ENCODE measurements around the gene CTNNA2. TPM values are rescaled to one million over a fixed set of nuclear protein-coding genes. Genes with fewer than 3 reads are reported as not detected.

The CTNNA2 gene
- total and polyA plus RNA-seq, 2 of the 8 experiments (the other 6 are each of a cell fraction or from before 2014, with no cell fraction given) = 3.9 to 9.0 TPM

DNA sequence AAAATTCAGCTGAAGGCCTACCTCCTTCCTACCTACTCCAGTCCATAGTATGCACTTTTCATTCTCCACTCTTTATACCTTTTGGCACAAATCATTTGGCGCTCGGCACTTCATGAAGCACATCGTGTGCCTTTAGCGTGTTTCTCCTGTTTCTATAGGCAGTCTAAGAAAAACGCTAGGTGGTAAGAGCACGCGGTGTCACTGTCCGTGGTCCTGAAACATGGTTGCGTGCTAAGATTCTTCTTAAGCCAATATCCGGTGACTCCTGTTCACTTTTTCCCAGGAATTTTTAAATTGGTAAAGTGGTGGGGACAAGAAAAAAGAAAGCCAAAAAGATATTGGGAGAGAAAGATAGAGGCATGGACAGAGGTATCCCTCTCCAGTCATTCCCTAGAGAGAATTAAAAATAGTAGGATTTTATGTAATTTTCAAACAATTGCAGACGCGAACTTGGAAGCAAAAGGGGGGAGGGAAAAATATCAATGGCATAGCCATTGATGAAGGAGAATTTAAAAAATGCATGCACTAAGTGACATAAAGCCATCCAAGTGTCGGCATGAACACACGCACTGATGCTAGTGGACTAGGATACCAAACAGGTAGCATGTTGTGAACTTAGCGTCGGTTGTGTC, 1.4 kb upstream of the CTNNA2 start:
- Histone ChIP-seq H3K4me2 (ENCODE audit: insufficient read depth in 1 of 2, low read depth in 2 of 2, low read length in 2 of 2) (peak overlapping the region; percentile 86 to 96), H4K5ac (ENCODE audit: insufficient read length, low read depth, low read length) (no peak overlapping the region), H3K9ac (replicated peaks in 1 of 4; ENCODE audit: extremely low read depth in 1 of 4, low read depth in 3 of 4, low read length in 3 of 4) (no peak overlapping the region), H2BK15ac (ENCODE audit: low read length) (no peak overlapping the region), H3K56ac (replicated peaks; ENCODE audit: insufficient read length, low read depth, low read length) (no peak overlapping the region), H2AK5ac (ENCODE audit: low read depth, low read length) (no peak overlapping the region), H3K9me3 (ENCODE audit: insufficient read depth in 2 of 2, low read depth in 1 of 2, low read length in 1 of 2) (no peaks in the 10 kb centered on the region), H2BK5ac (ENCODE audit: low read depth, low read length) (no peak overlapping the region), H3K23me2 (ENCODE audit: low read depth, low read length) (peaks cover 8% of the 10 kb centered on the region; the same call in 1 of the 2 replicates), H4K20me1 (replicated peaks in 1 of 2; ENCODE audit: control insufficient read depth in 1 of 2, insufficient read depth in 2 of 2, low read length in 2 of 2) (no peaks in the 10 kb centered on the region), H4K8ac (ENCODE audit: extremely low read depth, insufficient read depth, low read length) (no peak overlapping the region), H4K91ac (replicated peaks; ENCODE audit: insufficient read length, low read length) (no peak overlapping the region), H3K79me1 (ENCODE audit: low read depth, low read length) (no peaks in the 10 kb centered on the region), H3K79me2 (ENCODE audit: control insufficient read depth in 1 of 2, insufficient read depth in 2 of 2, low read length in 2 of 2) (peaks cover 0 to 14% of the 10 kb centered on the region in 2 experiments; a peak in 3 of 4 replicates), H3K27ac (ENCODE audit: low read depth, low read length) (no peak overlapping the region), H2BK12ac (ENCODE audit: low read depth, low read length) (no peak overlapping the region), H3K4me1 (replicated peaks in 1 of 4; ENCODE audit: control insufficient read depth in 3 of 4, insufficient read depth in 4 of 4, low read length in 3 of 4) (peaks cover 2 to 17% (median 9%) of the 10 kb centered on the region in 4 experiments; a peak in 6 of 7 replicates), H2BK20ac (ENCODE audit: low read length) (no peak overlapping the region), H3K27me3 (replicated peaks in 1 of 4; ENCODE audit: control insufficient read depth in 3 of 4, extremely low read depth in 1 of 4, insufficient read depth in 3 of 4, low read length in 3 of 4) (peaks cover 0 to 2% (median under 1%) of the 10 kb centered on the region in 4 experiments; a peak in 2 of 7 replicates), H2BK120ac (replicated peaks; ENCODE audit: low read depth, low read length) (no peak overlapping the region), H3K23ac (ENCODE audit: insufficient read length) (no peak overlapping the region), H3K36me3 (ENCODE audit: control insufficient read depth in 2 of 4, insufficient read depth in 4 of 4, low read length in 3 of 4) (no peaks in the 10 kb centered on the region), H3K14ac (ENCODE audit: insufficient read length) (no peak overlapping the region), H3K4me3 (ENCODE audit: extremely low read depth in 1 of 4, insufficient read depth in 2 of 4, low read depth in 3 of 4, low read length in 4 of 4) (peak overlapping the region in 3 of 4 experiments; percentile 73 to 89 (median 81); a peak in 5 of 8 replicates), H3K18ac (ENCODE audit: extremely low read depth, low read length) (no peak overlapping the region), H2AFZ (ENCODE audit: low read length) (no peak overlapping the region), H3K4ac (replicated peaks; ENCODE audit: insufficient read length, low read depth, low read length) (no peak overlapping the region)
- POLR2A ChIA-PET (ENCODE audit: partially characterized antibody) = interaction anchor here (0.7 kb wide), 1 partner anchor 37 kb away, joined by 4 read pairs; no protein-coding TSS in a partner anchor
- FAIRE-seq (peak; percentile 75), DNase-seq (ENCODE audit: low read depth in 1 of 2, low spot score in 2 of 2) (peak; percentile 47 to 75)
- CTCF ChIA-PET (ENCODE audit: partially characterized antibody) = no interaction called here
- WGBS, 2 experiments (ENCODE audit: extremely low coverage in 1 of 2, insufficient coverage in 1 of 2, insufficient read length in 1 of 2, insufficient replicate concordance in 2 of 2, low coverage in 1 of 2, low lambda C conversion rate in 2 of 2, missing lambda C conversion rate in 1 of 2) = 41% methylated on average over 16 of the region's 16 CpGs; no CpG with 5 or more reads in 1 of the 2 experiments
- no peak for TF ChIP-seq JUN (IDR thresholded peaks at IDR 0.05; ENCODE audit: low read depth, low read length)
- TF ChIP-seq FOSL1 (IDR thresholded peaks at IDR 0.05; ENCODE audit: insufficient read depth, low read depth, low read length) = no peak
- TF ChIP-seq TEAD4 (IDR thresholded peaks at IDR 0.05; ENCODE audit: low read depth, low read length) = no peak; the same call in 1 of the 2 replicates
- peak; percentile 96 to 98 for TF ChIP-seq SIN3A (conservative IDR thresholded peaks at IDR 0.05 in 1 of 2, IDR thresholded peaks at IDR 0.05 in 1 of 2; ENCODE audit: low read depth in 1 of 2, low read length in 2 of 2)
- TF ChIP-seq HDAC2 (IDR thresholded peaks at IDR 0.05; ENCODE audit: borderline replicate concordance in 1 of 2, low read depth in 2 of 2, low read length in 2 of 2) = 0 out of 4 replicates have a peak, but pooled peaks of 1 of the 2 experiments have one; percentile 43

All from H1 (cell line).